Neural crest cell (in vitro differentiated cells): ENCODE data around the gene BIRC6. TPM values are rescaled to one million over a fixed set of nuclear protein-coding genes. Genes with fewer than 3 reads are reported as not detected.
"Not testable (repeated sequence)": the region's sequence is repeated elsewhere in the genome, so short reads cannot be mapped to it uniquely, and the experiment has no call there.

ENCODE experiments used
- DNase-seq: peaks from one replicate; pipeline ENCODE4 v3.0.0; 2021; ENCODE audit warnings: low read depth, mixed read lengths, low spot score
- H3K27ac Mint-ChIP-seq: one replicate; pipeline ENCODE4 v1.8.0; 2021; ENCODE audit warnings: mild to moderate bottlenecking, mixed read lengths; ENCODE audit not compliant: unreplicated experiment
- H3K27me3 Mint-ChIP-seq: 2 replicates; pipeline ENCODE4 v1.8.0; 2021; ENCODE audit warnings: low read depth, mild to moderate bottlenecking, mixed read lengths
- H3K36me3 Mint-ChIP-seq: 2 replicates; pipeline ENCODE4 v1.8.0; 2021; ENCODE audit warnings: low read depth, mild to moderate bottlenecking, mixed read lengths
- H3K4me1 Mint-ChIP-seq: 2 replicates; pipeline ENCODE4 v1.8.0; 2021; ENCODE audit warnings: mixed read lengths
- H3K4me3 Mint-ChIP-seq: one replicate; pipeline ENCODE4 v1.8.0; 2021; ENCODE audit warnings: mild to moderate bottlenecking, mixed read lengths
- H3K9me3 Mint-ChIP-seq: 2 replicates; pipeline ENCODE4 v1.8.0; 2021; ENCODE audit warnings: mixed read lengths
- long read RNA-seq: library from polyadenylated mRNA; unstranded; transcript quantifications from one replicate; pipeline ENCODE4 v2.0.0, GENCODE V29; 2020
- total RNA-seq: library from RNA; stranded (reverse); gene quantifications from 2 replicates; pipeline ENCODE4 v1.2.1, GENCODE V29; 2021
- TF ChIP-seq, protein P1 (sequence below): fragments of 200-600 bp; sonication (generic); conservative IDR thresholded peaks from 2 replicates; pipeline ENCODE4 v1.5.0; 2021; ENCODE audit warnings: antibody characterized with exemption, mild to moderate bottlenecking

The BIRC6 gene, protein sequence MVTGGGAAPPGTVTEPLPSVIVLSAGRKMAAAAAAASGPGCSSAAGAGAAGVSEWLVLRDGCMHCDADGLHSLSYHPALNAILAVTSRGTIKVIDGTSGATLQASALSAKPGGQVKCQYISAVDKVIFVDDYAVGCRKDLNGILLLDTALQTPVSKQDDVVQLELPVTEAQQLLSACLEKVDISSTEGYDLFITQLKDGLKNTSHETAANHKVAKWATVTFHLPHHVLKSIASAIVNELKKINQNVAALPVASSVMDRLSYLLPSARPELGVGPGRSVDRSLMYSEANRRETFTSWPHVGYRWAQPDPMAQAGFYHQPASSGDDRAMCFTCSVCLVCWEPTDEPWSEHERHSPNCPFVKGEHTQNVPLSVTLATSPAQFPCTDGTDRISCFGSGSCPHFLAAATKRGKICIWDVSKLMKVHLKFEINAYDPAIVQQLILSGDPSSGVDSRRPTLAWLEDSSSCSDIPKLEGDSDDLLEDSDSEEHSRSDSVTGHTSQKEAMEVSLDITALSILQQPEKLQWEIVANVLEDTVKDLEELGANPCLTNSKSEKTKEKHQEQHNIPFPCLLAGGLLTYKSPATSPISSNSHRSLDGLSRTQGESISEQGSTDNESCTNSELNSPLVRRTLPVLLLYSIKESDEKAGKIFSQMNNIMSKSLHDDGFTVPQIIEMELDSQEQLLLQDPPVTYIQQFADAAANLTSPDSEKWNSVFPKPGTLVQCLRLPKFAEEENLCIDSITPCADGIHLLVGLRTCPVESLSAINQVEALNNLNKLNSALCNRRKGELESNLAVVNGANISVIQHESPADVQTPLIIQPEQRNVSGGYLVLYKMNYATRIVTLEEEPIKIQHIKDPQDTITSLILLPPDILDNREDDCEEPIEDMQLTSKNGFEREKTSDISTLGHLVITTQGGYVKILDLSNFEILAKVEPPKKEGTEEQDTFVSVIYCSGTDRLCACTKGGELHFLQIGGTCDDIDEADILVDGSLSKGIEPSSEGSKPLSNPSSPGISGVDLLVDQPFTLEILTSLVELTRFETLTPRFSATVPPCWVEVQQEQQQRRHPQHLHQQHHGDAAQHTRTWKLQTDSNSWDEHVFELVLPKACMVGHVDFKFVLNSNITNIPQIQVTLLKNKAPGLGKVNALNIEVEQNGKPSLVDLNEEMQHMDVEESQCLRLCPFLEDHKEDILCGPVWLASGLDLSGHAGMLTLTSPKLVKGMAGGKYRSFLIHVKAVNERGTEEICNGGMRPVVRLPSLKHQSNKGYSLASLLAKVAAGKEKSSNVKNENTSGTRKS (N-terminal part only)
- total RNA-seq: 76.8 and 84.4 TPM in 2 replicates
- long read RNA-seq, partial matches to known transcripts: 22 of 30 reads
- long read RNA-seq, other reads (novel, unspliced or antisense): 8 of 30 reads

DNA sequence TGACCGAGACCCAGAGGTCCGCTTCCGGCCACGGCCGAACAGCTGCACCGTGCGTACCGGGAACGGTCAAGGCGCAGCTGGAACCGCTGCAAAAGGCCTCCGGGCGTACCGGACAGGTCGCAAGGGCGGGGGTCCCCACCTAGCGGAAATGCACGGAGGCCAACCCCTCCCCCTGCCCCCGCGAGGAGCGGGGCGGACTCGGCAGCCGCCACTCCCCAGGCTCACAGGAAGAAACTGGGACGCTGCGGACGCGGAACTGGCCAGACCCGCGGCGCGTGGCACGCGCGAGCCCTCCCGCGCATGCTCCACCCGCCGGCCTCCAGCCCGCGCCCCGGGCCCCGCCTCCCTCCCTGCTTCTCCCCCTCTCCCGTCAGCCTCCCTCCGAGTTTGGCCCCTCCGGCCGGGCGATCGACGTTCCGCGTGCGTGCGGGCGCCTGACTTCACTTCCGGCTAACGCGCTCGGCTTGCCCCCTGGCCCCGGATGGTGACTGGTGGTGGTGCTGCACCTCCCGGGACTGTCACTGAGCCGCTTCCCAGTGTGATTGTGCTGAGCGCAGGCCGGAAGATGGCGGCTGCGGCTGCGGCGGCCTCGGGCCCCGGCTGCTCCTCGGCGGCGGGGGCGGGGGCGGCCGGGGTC is at the start of gene BIRC6:
Gene BIRC6 (plus strand): TSS at position 343 of the 637 bp plus-strand sequence. CDS start 139 bp downstream, at position 482.
- TF ChIP-seq, protein P1, sequence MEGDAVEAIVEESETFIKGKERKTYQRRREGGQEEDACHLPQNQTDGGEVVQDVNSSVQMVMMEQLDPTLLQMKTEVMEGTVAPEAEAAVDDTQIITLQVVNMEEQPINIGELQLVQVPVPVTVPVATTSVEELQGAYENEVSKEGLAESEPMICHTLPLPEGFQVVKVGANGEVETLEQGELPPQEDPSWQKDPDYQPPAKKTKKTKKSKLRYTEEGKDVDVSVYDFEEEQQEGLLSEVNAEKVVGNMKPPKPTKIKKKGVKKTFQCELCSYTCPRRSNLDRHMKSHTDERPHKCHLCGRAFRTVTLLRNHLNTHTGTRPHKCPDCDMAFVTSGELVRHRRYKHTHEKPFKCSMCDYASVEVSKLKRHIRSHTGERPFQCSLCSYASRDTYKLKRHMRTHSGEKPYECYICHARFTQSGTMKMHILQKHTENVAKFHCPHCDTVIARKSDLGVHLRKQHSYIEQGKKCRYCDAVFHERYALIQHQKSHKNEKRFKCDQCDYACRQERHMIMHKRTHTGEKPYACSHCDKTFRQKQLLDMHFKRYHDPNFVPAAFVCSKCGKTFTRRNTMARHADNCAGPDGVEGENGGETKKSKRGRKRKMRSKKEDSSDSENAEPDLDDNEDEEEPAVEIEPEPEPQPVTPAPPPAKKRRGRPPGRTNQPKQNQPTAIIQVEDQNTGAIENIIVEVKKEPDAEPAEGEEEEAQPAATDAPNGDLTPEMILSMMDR: no peak
- H3K9me3 Mint-ChIP-seq: no peaks in the 10 kb centered on the region
- H3K27ac Mint-ChIP-seq: peak within 1 kb of the TSS; percentile 87
- H3K27me3 Mint-ChIP-seq: no peaks in the 10 kb centered on the region
- peaks cover 5% of the 10 kb centered on the region for H3K36me3 Mint-ChIP-seq
- peak; percentile 97 for DNase-seq
- peak within 1 kb of the TSS; percentile 94 for H3K4me3 Mint-ChIP-seq
- peaks cover 37% of the 10 kb centered on the region for H3K4me1 Mint-ChIP-seq

- H3K27me3 Mint-ChIP-seq: no peaks in the 10 kb centered on the region
- no peak overlapping the region for H3K4me3 Mint-ChIP-seq
- H3K36me3 Mint-ChIP-seq: no peaks in the 10 kb centered on the region
- H3K27ac Mint-ChIP-seq: no peak overlapping the region
- DNase-seq: no peak
- no peaks in the 10 kb centered on the region for H3K9me3 Mint-ChIP-seq
- TF ChIP-seq, protein P1: no peak
- no peaks in the 10 kb centered on the region for H3K4me1 Mint-ChIP-seq
Observed at GRCh38 chr2:32310577-32310976, 46.2 kb upstream of the BIRC6 start.

GRCh38 chr2:32314886-32315285 is 41.9 kb upstream of the BIRC6 start:
- no peaks in the 10 kb centered on the region for H3K4me1 Mint-ChIP-seq
- no peak overlapping the region for H3K4me3 Mint-ChIP-seq
- no peak overlapping the region for H3K27ac Mint-ChIP-seq
- DNase-seq: no peak
- H3K27me3 Mint-ChIP-seq: no peaks in the 10 kb centered on the region
- no peaks in the 10 kb centered on the region for H3K9me3 Mint-ChIP-seq
- H3K36me3 Mint-ChIP-seq: no peaks in the 10 kb centered on the region
- TF ChIP-seq, protein P1: no peak

GRCh38 chr2:32328679-32329078 is 28.1 kb upstream of the BIRC6 start:
- H3K36me3 Mint-ChIP-seq, H3K4me3 Mint-ChIP-seq, H3K9me3 Mint-ChIP-seq, H3K27ac Mint-ChIP-seq, DNase-seq, H3K4me1 Mint-ChIP-seq, H3K27me3 Mint-ChIP-seq: not testable (repeated sequence)

DNA sequence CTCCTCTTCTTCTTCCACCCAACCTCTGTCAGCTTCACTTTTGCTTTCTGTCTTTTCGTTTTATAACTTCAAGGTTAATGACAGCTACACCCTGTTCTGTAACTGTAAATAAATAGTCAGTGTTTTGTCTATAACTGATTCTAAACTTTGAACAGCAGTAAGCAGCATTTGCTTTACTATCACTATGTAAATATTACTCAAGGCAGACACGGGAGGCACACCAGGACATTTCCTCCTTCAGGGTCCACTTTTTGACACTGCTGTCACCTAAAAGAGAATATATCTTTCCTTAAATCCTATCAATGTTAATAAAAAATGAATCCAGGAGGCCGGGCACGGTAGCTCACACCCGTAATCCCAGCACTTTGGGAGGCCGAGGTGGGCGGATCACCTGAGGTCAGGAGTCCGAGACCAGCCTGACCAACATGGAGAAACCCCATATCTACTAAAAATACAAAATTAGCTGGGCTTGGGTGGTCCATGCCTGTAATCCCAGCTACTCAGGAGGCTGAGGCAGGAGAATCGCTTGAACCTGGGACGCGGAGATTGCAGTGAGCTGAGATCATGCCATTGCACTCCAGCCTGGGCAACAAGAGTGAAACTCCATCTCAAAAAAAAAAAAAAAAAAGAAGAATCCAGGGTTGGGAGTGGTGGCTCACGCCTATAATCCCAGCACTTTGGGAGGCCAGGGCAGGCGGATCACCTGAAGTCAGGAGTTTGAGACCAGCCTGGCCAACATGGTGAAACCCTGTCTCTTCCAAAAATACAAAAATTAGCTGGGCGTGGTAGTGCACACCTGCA is 27.4 kb upstream of the BIRC6 start:
- not testable (repeated sequence) for H3K36me3 Mint-ChIP-seq, H3K4me3 Mint-ChIP-seq, H3K27ac Mint-ChIP-seq, H3K9me3 Mint-ChIP-seq, H3K27me3 Mint-ChIP-seq, DNase-seq, H3K4me1 Mint-ChIP-seq
